Muscle layer of duodenum (tissue), 2 donors: ENCODE measurements around the gene RBP3.

Experiments used
- H3K27ac ChIP-seq: one replicate; pipeline ENCODE4 v1.7.0; 2013; ENCODE audit warnings: mild to moderate bottlenecking, low read length
- H3K27me3 ChIP-seq: one replicate; pipeline ENCODE4 v1.7.0; 2013; ENCODE audit warnings: low read depth, mild to moderate bottlenecking, control low read depth, low read length
- H3K36me3 ChIP-seq, 2 donors: one replicate each; pipeline ENCODE4 v1.7.0; 2013; ENCODE audit warnings: low read length in 2 of 2, control low read depth in 1 of 2, mild to moderate bottlenecking in 1 of 2; ENCODE audit not compliant: insufficient read depth in 2 of 2, control insufficient read depth in 1 of 2
- H3K4me1 ChIP-seq, 2 donors: one replicate each; pipeline ENCODE4 v1.7.0; 2013; ENCODE audit warnings: low read length in 2 of 2, mild to moderate bottlenecking in 2 of 2, control low read depth in 1 of 2, moderate library complexity in 1 of 2; ENCODE audit not compliant: insufficient read depth in 2 of 2, control insufficient read depth in 1 of 2
- H3K4me3 ChIP-seq, 2 donors: one replicate each; pipeline ENCODE4 v1.7.0; 2013; ENCODE audit warnings: low read length in 2 of 2, low read depth in 1 of 2, mild to moderate bottlenecking in 1 of 2
- H3K9me3 ChIP-seq, 2 donors: one replicate each; pipeline ENCODE4 v1.7.0; 2013; ENCODE audit warnings: low read length in 2 of 2, control low read depth in 1 of 2, mild to moderate bottlenecking in 1 of 2; ENCODE audit not compliant: control insufficient read depth in 1 of 2
- donor health status: healthy.

RBP3 gene

DNA sequence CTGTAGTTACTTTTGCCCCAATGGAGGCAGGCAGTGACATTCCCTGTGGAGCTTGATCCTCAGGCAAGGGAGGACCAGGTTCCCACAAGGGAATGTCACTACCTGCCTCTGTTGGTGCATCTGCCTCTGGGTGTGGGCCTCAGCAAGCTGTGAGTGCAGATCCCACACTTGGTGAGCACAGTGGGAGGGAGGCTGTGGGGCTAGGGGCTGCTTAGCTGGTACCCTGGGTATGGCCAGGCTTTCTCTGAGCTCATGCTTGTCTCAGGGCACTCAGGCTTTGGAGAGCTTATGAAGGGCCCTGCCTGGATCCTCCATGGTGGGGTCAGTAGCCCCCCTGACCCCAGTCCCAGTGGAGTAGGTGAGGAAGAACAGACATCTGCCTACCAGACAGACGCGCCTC is 52.1 kb downstream of the RBP3 start:
- peaks cover 4 to 23% of the 10 kb centered on the region in 2 donors for H3K4me1 ChIP-seq
- no peaks in the 10 kb centered on the region for H3K9me3 ChIP-seq
- H3K4me3 ChIP-seq, result no peak overlapping the region
- no peaks in the 10 kb centered on the region for H3K36me3 ChIP-seq
- H3K27me3 ChIP-seq, result no peaks in the 10 kb centered on the region
- H3K27ac ChIP-seq, result no peak overlapping the region

GRCh38 chr10:47400786-47401185 is 52.6 kb downstream of the RBP3 start:
- Histone ChIP-seq H3K27ac (no peak overlapping the region), H3K4me1 (peaks cover 4 to 23% of the 10 kb centered on the region in 2 donors), H3K9me3 (no peaks in the 10 kb centered on the region), H3K36me3 (no peaks in the 10 kb centered on the region), H3K4me3 (no peak overlapping the region), H3K27me3 (no peaks in the 10 kb centered on the region)

DNA sequence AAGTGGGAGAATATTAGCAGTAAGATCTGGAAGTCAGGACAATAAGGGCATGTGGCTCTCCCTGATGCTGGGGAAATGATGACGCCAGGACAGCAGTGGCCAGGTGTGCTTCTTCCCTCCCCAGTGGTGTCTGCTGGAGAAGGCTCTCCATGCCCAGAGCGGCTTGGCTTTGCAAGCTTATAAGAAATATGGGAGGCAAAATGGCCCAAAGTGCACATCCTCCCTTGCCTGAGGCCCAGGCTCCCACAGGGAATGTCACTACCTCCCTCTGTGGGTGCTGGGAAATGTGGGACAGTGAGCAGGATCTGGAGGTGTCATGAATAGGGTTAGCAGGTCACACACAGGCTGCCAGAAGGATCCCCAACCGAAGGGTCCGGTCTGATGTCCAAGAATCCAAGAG is 53.0 kb downstream of the RBP3 start:
- Histone ChIP-seq H3K4me1 (peaks cover 4 to 23% of the 10 kb centered on the region in 2 donors), H3K27me3 (no peaks in the 10 kb centered on the region), H3K27ac (no peak overlapping the region), H3K36me3 (no peaks in the 10 kb centered on the region), H3K4me3 (no peak overlapping the region), H3K9me3 (no peaks in the 10 kb centered on the region)

- H3K27me3 ChIP-seq, result no peaks in the 10 kb centered on the region
- peaks cover 4 to 23% of the 10 kb centered on the region in 2 donors for H3K4me1 ChIP-seq
- H3K4me3 ChIP-seq, result no peak overlapping the region
- no peaks in the 10 kb centered on the region for H3K9me3 ChIP-seq
- H3K36me3 ChIP-seq, result no peaks in the 10 kb centered on the region
- H3K27ac ChIP-seq, result no peak overlapping the region
Observed at GRCh38 chr10:47401874-47402640, 53.9 kb downstream of the RBP3 start.

DNA sequence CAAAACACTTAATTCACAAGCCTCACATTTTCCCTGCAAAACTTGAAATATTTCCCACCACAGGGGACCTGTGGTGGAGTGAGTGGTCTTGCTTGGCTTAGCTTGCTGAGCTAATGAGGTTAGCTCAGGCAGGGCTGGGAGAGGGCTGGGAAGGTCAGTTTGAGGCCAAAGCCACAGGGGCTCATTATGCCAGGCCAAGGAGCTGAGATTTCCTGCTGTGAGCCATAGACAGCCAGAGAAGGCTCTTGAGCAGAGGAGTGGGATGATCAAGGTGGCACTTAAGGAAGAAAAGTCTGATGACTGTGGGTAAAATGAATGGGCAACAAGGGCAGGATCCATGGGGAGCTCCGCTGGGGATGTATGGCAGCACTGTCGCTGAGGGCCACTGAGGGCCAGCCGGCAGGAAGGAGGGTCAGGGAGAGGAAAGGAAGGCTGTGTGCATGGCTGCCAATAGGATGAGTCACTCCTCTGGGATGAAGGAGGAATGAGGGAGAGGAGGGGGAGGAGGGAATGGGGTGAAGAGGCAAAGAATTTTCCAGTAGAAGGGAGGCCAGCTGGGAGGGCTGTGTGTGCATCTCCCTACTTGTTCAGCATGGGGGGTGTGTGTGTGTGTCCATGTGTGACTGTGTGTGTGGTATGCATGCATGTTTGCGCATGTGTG is 54.6 kb downstream of the RBP3 start:
- H3K4me3 ChIP-seq, result no peak overlapping the region
- no peak overlapping the region for H3K27ac ChIP-seq
- H3K9me3 ChIP-seq, result no peaks in the 10 kb centered on the region
- H3K4me1 ChIP-seq, result peaks cover 4 to 23% of the 10 kb centered on the region in 2 donors
- no peaks in the 10 kb centered on the region for H3K27me3 ChIP-seq
- H3K36me3 ChIP-seq, result no peaks in the 10 kb centered on the region

- no peak overlapping the region for H3K4me3 ChIP-seq
- H3K27me3 ChIP-seq, result no peaks in the 10 kb centered on the region
- peaks cover 4 to 23% of the 10 kb centered on the region in 2 donors for H3K4me1 ChIP-seq
- H3K27ac ChIP-seq, result no peak overlapping the region
- H3K36me3 ChIP-seq, result no peaks in the 10 kb centered on the region
- no peaks in the 10 kb centered on the region for H3K9me3 ChIP-seq
Observed at GRCh38 chr10:47403446-47404318, 55.5 kb downstream of the RBP3 start.

- Histone ChIP-seq H3K9me3 (no peaks in the 10 kb centered on the region), H3K27ac (no peak overlapping the region), H3K4me1 (peaks cover 4 to 23% of the 10 kb centered on the region in 2 donors), H3K36me3 (no peaks in the 10 kb centered on the region), H3K27me3 (no peaks in the 10 kb centered on the region), H3K4me3 (no peak overlapping the region)
Observed at GRCh38 chr10:47404446-47404845, 56.3 kb downstream of the RBP3 start.

- Histone ChIP-seq H3K9me3 (no peaks in the 10 kb centered on the region), H3K27me3 (no peaks in the 10 kb centered on the region), H3K27ac (no peak overlapping the region), H3K4me1 (peaks cover 4 to 23% of the 10 kb centered on the region in 2 donors), H3K36me3 (no peaks in the 10 kb centered on the region), H3K4me3 (no peak overlapping the region)
Observed at GRCh38 chr10:47404937-47405336, 56.8 kb downstream of the RBP3 start.

GRCh38 chr10:47405857-47406547 is 57.8 kb downstream of the RBP3 start:
- H3K36me3 ChIP-seq, result no peaks in the 10 kb centered on the region
- peaks cover 4 to 23% of the 10 kb centered on the region in 2 donors for H3K4me1 ChIP-seq
- no peak overlapping the region for H3K27ac ChIP-seq
- H3K4me3 ChIP-seq, result no peak overlapping the region
- no peaks in the 10 kb centered on the region for H3K9me3 ChIP-seq
- no peaks in the 10 kb centered on the region for H3K27me3 ChIP-seq

GRCh38 chr10:47406548-47406869 is 58.3 kb downstream of the RBP3 start:
- H3K27ac ChIP-seq, result no peak overlapping the region
- H3K4me3 ChIP-seq, result no peak overlapping the region
- peaks cover 4 to 23% of the 10 kb centered on the region in 2 donors for H3K4me1 ChIP-seq
- no peaks in the 10 kb centered on the region for H3K36me3 ChIP-seq
- H3K27me3 ChIP-seq, result no peaks in the 10 kb centered on the region
- no peaks in the 10 kb centered on the region for H3K9me3 ChIP-seq
